GM19240 (cell line): ENCODE results near the gene ASIC1.
"Not testable (repeated sequence)": the region's sequence is repeated elsewhere in the genome, so short reads cannot be mapped to it uniquely, and the experiment has no call there.

Experiments
- DNase-seq: peaks from one replicate; pipeline ENCODE4 v3.0.0; 2011; ENCODE audit warnings: low spot score; ENCODE audit not compliant: insufficient read length

Gene ASIC1

GRCh38 chr12:50084409-50084774 lies 27.0 kb downstream of the ASIC1 start:
- not testable (repeated sequence) for DNase-seq

GRCh38 chr12:50084775-50085614 lies 27.6 kb downstream of the ASIC1 start, which contains the start of gene SMARCD1:
SMARCD1 (plus strand) TSS chr12:50085342; CDS start chr12:50085370, 28 bp downstream.
- peak; percentile 96 for DNase-seq

- DNase-seq: no peak
Observed at GRCh38 chr12:50085615-50086072, 28.2 kb downstream of the ASIC1 start.

- DNase-seq: no peak
Observed at GRCh38 chr12:50086148-50086547, 28.8 kb downstream of the ASIC1 start.

- no peak for DNase-seq
Observed at GRCh38 chr12:50087151-50087550, 29.8 kb downstream of the ASIC1 start.

GRCh38 chr12:50087995-50088394 lies 30.6 kb downstream of the ASIC1 start:
- DNase-seq: no peak

- peak; percentile 56 for DNase-seq
Observed at GRCh38 chr12:50088577-50089335, 31.4 kb downstream of the ASIC1 start.

- DNase-seq: no peak
Observed at GRCh38 chr12:50089730-50090129, 32.3 kb downstream of the ASIC1 start.

- no peak for DNase-seq
Observed at GRCh38 chr12:50090391-50090790, 33.0 kb downstream of the ASIC1 start.

- DNase-seq: no peak
Observed at GRCh38 chr12:50097952-50098351, 40.6 kb downstream of the ASIC1 start.

- DNase-seq: no peak
Observed at GRCh38 chr12:50099302-50100008, 42.1 kb downstream of the ASIC1 start.

GRCh38 chr12:50100561-50100960 lies 43.2 kb downstream of the ASIC1 start:
- no peak for DNase-seq

- no peak for DNase-seq
Observed at GRCh38 chr12:50101663-50102062, 44.3 kb downstream of the ASIC1 start.

- DNase-seq: no peak
Observed at GRCh38 chr12:50102131-50102531, 44.7 kb downstream of the ASIC1 start.

GRCh38 chr12:50102646-50103309 lies 45.4 kb downstream of the ASIC1 start:
- no peak for DNase-seq

- DNase-seq: no peak
Observed at GRCh38 chr12:50103351-50103750, 46.0 kb downstream of the ASIC1 start.

GRCh38 chr12:50103767-50104321 lies 46.4 kb downstream of the ASIC1 start, which contains the start of gene GPD1:
GPD1 (plus strand) TSS chr12:50104008; CDS start chr12:50104051, 43 bp downstream.
- DNase-seq: no peak

- no peak for DNase-seq
Observed at GRCh38 chr12:50104417-50105366, 47.3 kb downstream of the ASIC1 start.

- no peak for DNase-seq
Observed at GRCh38 chr12:50105913-50106450, 48.6 kb downstream of the ASIC1 start.
